ENCODE measurements around the gene AKR1D1.
"Not testable (repeated sequence)": the region's sequence is repeated elsewhere in the genome, so short reads cannot be mapped to it uniquely, and the experiment has no call there.

Gene AKR1D1

DNA sequence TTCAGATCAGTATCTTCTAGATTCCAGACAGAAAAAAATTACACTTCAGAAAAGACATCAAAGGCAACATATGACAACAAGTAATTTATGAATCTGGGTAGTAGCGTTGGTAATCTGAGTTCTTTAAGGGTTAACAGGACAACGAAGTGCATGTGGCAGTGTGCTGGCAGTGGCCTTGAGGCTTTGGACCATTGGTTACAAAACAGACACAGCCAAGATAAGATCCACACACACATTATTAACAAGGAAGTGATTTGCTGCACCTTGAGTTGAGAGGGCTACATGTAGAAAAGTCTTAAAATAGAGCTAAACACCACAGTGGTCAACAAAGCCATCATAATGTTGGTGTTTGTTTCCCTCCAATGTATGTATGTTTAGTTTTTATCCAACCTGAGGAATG is 40.6 kb downstream of the AKR1D1 start:
- DNase-seq (ENCODE audit: extremely low read depth in 1 of 2, low read depth in 1 of 2) = no peak

DNA sequence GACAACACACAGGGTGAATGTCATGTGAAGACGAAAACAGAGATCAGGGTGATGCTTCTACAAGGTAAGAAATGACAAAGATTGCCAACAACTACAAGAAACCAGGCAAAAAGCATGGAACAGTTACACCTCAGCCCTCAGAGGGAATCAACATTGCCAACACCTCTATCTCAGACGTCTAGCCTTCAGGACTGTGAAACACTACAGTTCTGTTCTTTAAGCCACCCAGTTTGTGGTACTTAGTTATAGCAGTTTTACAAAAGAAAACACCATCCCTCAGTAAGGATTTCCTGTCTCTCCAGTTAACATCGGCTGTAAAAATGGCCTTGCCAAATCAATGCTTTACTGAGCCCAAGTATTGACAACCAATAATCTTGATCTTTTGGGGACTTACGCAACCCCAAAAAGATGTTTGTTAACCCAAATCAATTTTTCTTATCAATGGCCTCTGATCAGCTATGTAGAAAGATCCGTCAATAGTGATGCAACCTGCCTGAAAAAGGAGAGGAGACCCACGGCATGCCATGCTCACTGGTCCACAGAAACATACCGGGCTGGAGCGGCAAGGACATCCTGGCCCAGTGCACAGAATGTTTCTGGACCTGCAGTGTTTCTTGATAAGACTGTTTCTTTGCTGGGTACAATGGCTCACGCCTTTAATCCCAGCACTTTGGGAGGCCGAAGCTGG is 44.0 kb downstream of the AKR1D1 start:
- no peak for DNase-seq (ENCODE audit: extremely low read depth in 1 of 2, low read depth in 1 of 2)

GRCh38 chr7:138122162-138122561 is 45.9 kb downstream of the AKR1D1 start:
- no peak for DNase-seq (ENCODE audit: extremely low read depth in 1 of 2, low read depth in 1 of 2)

DNA sequence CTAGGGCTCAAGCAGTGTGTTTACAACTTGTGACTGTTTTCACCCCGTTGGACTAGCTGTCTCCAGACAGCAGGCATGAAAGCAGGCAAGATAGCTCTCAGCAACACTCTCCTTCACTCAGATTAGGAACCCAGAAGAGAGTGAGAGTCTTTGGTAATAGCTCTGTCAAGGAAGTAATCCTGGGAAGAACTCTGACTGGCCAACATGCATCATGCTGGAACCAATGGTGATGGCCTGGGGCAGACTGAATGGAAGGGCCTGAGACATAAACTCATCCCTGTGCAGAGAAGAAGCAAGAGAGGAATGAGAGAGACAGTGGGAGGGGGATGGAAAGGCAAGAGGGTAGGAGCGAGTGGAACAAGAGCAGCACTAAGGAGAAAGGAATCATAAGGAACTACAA is 48.9 kb downstream of the AKR1D1 start:
- no peak for DNase-seq (ENCODE audit: extremely low read depth in 1 of 2, low read depth in 1 of 2)

DNA sequence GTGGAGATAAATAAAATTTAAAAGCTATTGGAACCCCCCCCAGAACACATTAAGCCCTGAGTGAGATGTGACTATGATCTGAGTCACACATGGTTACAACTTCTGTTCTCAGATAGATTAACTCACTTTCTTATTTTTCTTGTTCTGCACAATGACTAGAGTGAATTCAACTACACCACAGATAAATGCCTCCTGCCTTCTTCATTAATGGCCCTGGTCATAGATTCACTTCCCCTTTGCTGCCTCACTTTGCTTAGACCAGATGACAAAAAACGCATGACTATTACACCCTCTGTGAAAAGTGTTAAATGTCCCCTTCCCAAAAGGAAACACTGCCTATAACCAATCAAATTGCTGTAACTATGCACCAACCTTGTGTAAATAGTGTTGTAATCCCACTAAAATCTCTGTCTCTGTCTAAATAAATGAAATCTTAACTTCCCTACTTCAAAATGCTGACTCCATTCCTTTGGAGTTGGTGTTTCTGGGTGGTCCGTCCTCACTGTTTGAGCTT is 49.4 kb downstream of the AKR1D1 start:
- DNase-seq (ENCODE audit: extremely low read depth in 1 of 2, low read depth in 1 of 2) = no peak

- no peak for DNase-seq (ENCODE audit: extremely low read depth in 1 of 2, low read depth in 1 of 2)
Measured at GRCh38 chr7:138126928-138127327, 50.7 kb downstream of the AKR1D1 start.

GRCh38 chr7:138127996-138128395 is 51.7 kb downstream of the AKR1D1 start:
- DNase-seq (ENCODE audit: extremely low read depth in 1 of 2, low read depth in 1 of 2) = no peak

DNA sequence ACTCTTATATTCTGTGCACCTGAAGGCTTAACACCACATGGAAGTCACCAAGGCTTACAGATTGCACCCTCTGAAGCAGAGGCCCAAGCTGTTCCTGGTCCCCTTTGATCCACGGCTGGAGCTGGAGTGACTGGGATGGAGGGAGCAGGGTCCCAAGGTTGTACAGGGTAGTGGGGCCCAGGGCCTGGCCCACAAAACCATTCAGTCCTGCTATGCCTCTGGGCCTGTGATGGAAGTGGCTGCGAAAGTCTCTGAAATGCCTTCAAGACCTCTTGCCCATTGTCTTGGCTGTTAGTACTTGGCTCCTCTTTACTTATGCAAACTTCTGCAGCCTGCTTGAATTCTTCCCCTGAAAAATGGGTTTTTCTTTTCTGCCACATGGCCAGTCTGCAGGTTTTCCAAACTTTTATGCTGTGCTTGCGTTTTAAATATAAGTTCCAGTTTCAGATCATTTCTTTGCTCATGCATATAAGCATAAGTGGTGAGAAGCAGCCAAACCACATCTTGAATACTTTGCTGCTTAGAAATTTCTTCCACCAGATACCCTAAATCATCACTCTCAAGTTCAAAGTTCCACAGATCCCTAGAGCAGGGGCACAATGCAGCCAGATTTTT is 53.4 kb downstream of the AKR1D1 start:
- DNase-seq (ENCODE audit: extremely low read depth in 1 of 2, low read depth in 1 of 2) = no peak

DNA sequence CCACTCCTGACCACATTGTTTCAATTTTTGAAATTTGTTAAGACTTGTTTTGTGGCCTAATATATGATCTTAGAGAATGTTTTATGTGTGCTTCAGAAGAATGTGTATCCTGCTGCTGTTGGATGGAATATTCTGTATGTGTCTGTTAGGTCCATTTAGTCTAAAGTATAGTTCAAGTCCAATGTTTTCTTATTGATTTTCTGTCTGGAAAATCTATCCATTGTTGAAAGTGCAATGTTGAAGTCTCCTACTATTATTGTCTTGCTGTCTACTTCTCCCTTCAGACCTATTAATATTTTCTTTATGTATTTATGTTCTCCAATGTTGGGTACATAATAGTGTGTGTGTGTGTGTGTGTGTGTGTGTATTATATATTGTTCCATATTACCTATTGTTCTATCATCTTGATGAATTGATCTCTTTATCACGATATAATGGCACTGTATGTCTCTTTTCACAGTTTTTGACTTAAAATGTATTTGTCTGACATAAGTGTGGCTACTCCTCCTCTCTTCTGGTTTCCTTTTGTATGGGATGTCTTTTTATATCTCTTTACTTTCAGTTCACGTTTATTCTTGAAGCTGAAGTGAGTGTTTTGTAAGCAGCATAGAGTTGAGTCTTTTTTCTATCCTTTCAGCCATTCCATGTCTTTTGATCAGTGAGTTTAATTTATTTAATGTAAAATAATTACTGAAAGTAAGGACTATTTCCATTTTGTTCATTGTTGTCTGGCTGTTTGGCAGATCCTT is 61.3 kb downstream of the AKR1D1 start:
- DNase-seq (ENCODE audit: extremely low read depth in 1 of 2, low read depth in 1 of 2) = no peak

GRCh38 chr7:138138244-138138643 is 62.0 kb downstream of the AKR1D1 start:
- DNase-seq (ENCODE audit: extremely low read depth in 1 of 2, low read depth in 1 of 2) = no peak

- DNase-seq (ENCODE audit: extremely low read depth in 1 of 2, low read depth in 1 of 2) = no peak
Measured at GRCh38 chr7:138142583-138143201, 66.4 kb downstream of the AKR1D1 start.

DNA sequence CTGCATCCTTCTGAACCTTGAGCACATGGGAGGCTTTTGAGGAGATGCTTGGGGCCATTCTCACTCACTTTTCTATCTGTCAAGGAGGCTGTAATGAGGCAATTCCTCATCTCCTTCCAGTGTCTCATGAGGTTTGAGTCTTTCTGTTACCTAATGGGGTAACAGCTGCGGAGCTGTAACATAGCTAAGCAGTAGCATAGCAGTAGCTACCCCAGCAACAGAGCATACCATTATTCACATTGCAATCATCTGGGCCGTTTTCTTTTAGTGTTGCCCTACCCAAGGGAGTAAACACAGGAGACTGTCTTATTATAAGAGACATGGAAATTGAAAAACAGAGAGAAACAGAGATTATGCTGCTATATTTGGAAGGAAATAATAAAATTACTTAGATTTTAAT is 68.7 kb downstream of the AKR1D1 start:
- DNase-seq (ENCODE audit: extremely low read depth in 1 of 2, low read depth in 1 of 2) = no peak

DNA sequence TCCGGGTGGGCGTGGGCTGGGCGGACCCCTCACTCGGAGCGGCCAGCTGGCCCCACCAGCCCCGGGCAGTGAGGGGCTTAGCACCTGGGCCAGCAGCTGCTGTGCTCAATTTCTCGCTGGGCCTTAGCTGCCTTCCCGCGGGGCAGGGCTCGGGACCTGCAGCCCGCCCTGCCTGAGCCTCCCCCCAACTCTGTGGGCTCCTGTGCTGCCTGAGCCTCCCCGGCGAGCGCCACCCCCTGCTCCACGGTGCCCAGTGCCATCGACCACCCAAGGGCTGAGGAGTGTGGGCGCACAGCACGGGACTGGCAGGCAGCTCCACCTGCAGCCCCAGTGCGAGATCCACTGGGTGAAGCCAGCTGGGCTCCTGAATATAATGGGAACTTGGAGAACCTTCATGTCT is 70.0 kb downstream of the AKR1D1 start:
- not testable (repeated sequence) for DNase-seq (ENCODE audit: extremely low read depth in 1 of 2, low read depth in 1 of 2)

DNA sequence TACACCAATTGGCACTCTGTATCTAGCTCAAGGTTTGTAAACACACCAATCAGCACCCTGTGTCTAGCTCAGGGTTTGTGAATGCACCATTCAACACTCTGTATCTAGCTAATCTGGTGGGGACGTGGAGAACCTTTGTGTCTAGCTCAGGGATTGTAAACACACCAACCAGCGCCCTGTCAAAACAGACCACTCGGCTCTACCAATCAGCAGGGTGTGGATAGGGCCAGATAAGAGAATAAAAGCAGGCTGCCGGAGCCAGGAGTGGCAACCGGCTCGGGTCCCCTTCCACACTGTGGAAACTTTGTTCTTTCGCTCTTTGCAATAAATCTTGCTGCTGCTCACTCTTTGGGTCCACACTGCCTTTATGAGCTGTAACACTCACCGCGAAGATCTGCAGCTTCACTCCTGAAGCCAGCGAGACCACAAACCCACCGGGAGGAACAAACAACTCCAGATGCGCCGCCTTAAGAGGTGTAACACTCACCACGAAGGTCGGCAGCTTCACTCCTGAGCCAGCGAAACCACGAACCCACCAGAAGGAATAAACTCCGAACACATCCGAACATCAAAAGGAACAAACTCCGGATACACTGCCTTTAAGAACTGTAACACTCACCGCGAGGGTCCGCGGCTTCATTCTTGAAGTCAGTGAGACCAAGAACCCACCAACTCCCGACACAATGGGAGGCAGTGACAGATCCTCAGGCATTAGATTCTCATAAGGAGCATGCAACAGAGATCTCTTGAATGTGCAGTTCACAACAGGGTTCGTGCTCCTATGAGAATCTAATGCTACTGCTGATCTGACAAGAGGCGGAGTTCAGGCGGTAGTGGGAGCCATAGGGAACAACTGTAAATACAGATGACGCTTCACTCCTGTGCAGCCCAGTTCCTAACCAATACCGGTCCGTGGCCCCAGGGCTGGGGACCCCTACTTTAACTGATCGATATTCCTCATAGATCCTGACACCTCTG is 70.8 kb downstream of the AKR1D1 start:
- not testable (repeated sequence) for DNase-seq (ENCODE audit: extremely low read depth in 1 of 2, low read depth in 1 of 2)

DNA sequence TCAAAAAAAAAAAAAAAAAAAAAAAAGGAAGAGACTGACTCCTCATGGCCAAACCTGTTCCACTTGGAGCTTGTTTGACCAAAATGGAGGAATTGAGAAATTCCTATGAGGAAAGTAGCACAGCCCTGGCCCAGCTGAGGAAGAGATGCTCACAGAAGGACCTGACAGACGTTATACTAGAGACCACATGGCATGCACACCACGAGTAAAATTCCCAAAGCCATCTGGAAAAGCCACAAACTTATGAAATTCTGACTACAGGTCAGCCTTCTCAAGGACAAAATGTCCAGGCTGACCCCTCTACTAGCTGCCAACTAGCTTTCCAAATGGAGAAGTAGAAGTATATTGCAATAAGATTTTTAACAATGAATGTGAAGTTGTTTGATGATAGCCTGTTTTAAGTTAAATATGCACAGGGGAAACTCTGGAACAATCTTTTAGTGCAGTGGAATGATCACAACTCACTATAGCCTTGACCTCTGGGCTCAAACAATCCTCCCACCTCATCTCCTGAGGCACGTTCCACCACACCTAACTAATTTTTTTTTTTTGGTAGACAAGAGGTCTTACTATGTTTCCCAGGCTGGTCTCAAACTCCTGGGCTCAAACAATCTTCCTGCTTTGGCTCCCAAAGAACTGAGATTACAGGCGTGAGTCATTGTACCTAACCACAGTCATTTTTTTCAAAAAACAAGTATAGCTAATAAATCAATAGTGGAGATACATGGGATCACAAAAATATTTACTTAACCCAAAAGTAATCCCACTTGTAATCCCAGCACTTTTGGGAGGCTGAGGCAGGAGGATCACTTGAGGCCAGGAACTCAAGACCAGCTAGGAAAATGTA is 75.7 kb downstream of the AKR1D1 start:
- DNase-seq (ENCODE audit: extremely low read depth in 1 of 2, low read depth in 1 of 2) = no peak

DNA sequence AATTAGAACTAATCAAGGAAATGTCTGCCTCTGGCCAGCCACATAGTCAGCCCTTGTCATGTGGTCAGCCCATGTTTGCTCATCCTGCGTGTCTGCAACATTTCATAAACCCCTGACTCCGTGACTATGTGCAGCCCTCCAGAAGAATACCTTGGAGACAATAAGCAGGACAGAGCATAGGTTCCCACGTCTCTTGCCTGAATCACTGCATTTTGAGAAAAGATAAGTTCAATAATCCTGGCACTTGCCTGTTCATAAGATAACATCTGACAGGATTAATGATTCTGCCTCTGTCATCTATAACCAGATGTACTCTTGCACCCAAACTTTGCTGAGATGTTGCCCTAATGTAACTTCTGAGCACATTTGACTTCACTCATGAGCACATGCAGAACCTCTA is 78.4 kb downstream of the AKR1D1 start:
- DNase-seq (ENCODE audit: extremely low read depth in 1 of 2, low read depth in 1 of 2) = no peak

GRCh38 chr7:138157702-138158101 is 81.4 kb downstream of the AKR1D1 start:
- DNase-seq (ENCODE audit: extremely low read depth in 1 of 2, low read depth in 1 of 2) = no peak

GRCh38 chr7:138158739-138159528 is 82.7 kb downstream of the AKR1D1 start:
- no peak for DNase-seq (ENCODE audit: extremely low read depth in 1 of 2, low read depth in 1 of 2)
